NK-92 (cell line): Measurements from ENCODE around the gene FBH1.
"Not testable (repeated sequence)": the region's sequence is repeated elsewhere in the genome, so short reads cannot be mapped to it uniquely, and the experiment has no call there.

Experiments used
- DNase-seq: peaks from one replicate; lab custom pipeline; 2025; ENCODE audit not compliant: unreplicated experiment; lab: John Stamatoyannopoulos, UW

FBH1 gene

GRCh38 chr10:5937016-5937415, 47.0 kb downstream of the FBH1 start:
- no peak for DNase-seq

- DNase-seq = no peak
Measured at GRCh38 chr10:5938291-5938690, 48.2 kb downstream of the FBH1 start.

GRCh38 chr10:5940807-5941218, 50.8 kb downstream of the FBH1 start:
- DNase-seq = no peak

- DNase-seq = no peak
Measured at GRCh38 chr10:5941579-5941978, 51.5 kb downstream of the FBH1 start.

GRCh38 chr10:5942001-5942400, 52.0 kb downstream of the FBH1 start:
- DNase-seq = no peak

GRCh38 chr10:5942474-5942873, 52.4 kb downstream of the FBH1 start:
- no peak for DNase-seq

- DNase-seq = no peak
Measured at GRCh38 chr10:5943536-5943935, 53.5 kb downstream of the FBH1 start.

GRCh38 chr10:5944389-5945189, 54.5 kb downstream of the FBH1 start:
- DNase-seq = no peak

GRCh38 chr10:5945190-5945509, 55.1 kb downstream of the FBH1 start:
- no peak for DNase-seq

GRCh38 chr10:5945561-5946418, 55.7 kb downstream of the FBH1 start:
- DNase-seq = no peak

- DNase-seq = not testable (repeated sequence)
Measured at GRCh38 chr10:5946419-5946775, 56.4 kb downstream of the FBH1 start.

- DNase-seq = no peak
Measured at GRCh38 chr10:5946786-5947185, 56.7 kb downstream of the FBH1 start.

GRCh38 chr10:5947471-5948207, 57.6 kb downstream of the FBH1 start:
- no peak for DNase-seq

GRCh38 chr10:5948208-5948585, 58.2 kb downstream of the FBH1 start:
- no peak for DNase-seq

- no peak for DNase-seq
Measured at GRCh38 chr10:5949009-5949759, 59.1 kb downstream of the FBH1 start.

- DNase-seq = no peak
Measured at GRCh38 chr10:5951167-5951711, 61.2 kb downstream of the FBH1 start.

GRCh38 chr10:5951721-5952407, 61.8 kb downstream of the FBH1 start:
- no peak for DNase-seq

- no peak for DNase-seq
Measured at GRCh38 chr10:5952731-5953385, 62.8 kb downstream of the FBH1 start.

- no peak for DNase-seq
Measured at GRCh38 chr10:5953676-5954075, 63.6 kb downstream of the FBH1 start.
